ENCODE data around the gene NGLY1.
A peak's percentile ranks its signal among the peaks of the same experiment; 100 is the strongest.

Gene NGLY1, protein sequence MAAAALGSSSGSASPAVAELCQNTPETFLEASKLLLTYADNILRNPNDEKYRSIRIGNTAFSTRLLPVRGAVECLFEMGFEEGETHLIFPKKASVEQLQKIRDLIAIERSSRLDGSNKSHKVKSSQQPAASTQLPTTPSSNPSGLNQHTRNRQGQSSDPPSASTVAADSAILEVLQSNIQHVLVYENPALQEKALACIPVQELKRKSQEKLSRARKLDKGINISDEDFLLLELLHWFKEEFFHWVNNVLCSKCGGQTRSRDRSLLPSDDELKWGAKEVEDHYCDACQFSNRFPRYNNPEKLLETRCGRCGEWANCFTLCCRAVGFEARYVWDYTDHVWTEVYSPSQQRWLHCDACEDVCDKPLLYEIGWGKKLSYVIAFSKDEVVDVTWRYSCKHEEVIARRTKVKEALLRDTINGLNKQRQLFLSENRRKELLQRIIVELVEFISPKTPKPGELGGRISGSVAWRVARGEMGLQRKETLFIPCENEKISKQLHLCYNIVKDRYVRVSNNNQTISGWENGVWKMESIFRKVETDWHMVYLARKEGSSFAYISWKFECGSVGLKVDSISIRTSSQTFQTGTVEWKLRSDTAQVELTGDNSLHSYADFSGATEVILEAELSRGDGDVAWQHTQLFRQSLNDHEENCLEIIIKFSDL

DNA sequence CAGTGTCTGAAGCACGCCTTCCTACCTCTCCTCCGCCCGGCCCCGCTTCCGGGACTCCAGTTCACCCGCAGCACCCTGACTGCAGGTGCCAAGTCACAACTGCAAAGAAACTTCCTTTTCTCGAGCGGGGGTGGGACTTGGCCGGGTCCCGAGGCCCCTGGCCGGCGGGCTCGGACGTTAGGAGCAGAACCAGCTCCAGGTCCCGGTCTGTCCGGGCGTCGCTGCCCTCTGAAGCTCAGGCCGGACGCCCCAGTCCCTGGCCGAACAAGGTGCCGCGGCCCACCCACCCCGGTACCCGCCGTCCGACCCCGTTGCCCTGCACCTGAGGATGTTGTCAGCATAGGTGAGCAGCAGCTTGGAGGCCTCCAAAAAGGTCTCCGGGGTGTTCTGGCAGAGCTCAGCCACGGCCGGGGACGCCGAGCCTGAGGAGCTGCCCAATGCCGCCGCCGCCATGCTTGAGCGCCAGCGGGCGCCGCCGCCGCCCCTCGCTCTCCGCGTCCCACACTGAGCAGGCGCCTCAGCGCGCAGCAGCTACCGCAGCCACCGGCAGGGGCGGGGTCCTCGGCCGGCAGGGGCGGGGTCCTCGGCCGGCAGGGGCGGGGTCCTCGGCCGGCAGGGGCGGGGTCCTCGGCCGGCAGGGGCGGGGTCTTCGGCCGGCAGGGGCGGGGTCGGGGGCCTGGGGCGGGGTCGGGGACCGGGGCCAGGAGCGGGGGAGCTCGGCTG lies at the start of gene NGLY1:
Gene NGLY1, minus strand, starts transcription at position 506 of the 723 bp plus-strand sequence. Its CDS starts 53 bp downstream, at position 453.
- peak; percentile 47 to 72 for DNase-seq

DNA sequence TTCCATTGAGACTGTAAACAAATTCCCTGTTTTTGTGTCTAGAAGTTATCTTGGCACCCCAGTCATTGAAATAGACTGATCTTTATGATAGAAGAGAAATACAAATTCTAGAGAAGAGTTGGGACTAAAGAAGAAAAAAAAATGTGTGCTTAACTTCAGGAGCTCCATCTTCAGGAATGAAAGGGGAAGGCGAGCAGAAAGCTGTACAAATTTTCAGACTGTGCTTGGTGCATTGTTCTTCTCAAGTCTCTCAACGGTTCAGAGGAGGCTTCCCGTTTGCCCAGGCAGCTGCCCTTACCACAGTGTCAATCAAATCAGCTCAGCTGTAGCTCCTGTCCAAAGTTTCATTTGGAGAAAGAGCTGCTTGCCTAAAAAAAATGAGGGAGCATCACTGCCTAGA lies 48.3 kb upstream of the NGLY1 start:
- DNase-seq, result no peak

DNA sequence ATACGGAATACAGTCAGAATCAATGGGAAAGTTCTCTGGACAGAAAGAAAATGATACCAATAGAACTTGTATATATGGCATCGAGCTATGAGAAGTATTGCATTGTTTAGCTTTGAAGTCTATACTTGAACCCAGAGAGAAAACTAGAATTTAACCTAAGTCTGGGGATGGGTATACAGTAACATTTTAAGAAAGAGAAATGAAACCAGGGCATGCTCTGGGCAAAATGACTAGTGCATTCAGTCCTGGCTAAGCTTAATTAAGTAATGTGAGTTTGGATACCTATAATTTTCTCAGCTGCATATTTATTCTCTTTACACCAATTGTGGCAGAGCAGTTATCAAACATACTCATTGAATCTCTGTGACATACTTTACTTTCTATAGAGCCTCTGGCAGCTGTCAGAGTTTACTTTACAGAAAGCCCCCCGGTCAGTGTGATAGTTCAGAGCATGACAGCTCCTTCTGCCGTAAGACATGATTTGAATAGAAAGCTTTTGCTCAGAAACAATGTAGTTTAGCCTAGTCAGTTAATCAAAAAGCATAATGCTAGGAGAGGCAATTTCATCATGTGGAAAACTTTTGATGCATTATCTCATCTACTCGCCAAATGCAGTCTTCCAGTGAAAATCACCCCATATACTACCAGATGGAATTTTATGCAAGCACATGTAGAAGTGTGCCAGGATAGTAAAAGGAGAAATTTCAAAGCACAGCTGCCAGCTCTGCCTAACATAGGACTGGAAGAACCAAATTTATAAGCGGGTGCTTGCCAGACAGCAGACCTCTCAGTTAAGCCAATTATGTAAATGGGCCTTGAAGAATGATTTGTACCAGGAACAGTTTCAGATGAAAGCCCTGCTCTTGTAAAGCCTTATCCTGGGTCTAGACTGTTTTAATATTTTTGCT lies 47.4 kb upstream of the NGLY1 start:
- DNase-seq, result no peak

DNA sequence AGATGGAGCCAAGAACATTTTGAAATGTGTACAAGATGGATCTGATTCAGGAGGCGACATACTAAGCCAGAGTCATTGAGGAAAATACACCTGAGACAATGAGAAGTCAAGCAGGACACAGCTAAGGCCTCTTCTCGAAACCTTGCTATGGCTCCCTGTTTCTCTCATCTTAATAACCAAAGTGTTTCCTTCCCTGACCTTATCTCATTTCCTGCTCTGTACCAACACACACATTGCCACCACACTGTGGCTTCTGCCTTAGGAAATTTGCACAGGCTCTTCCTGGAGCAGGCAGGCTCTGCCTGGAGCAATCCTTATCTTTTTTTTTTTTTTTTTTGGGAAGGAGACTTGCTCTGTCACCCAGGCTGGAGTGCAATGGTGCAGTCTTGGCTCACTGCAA lies 43.3 kb upstream of the NGLY1 start:
- no peak for DNase-seq

DNA sequence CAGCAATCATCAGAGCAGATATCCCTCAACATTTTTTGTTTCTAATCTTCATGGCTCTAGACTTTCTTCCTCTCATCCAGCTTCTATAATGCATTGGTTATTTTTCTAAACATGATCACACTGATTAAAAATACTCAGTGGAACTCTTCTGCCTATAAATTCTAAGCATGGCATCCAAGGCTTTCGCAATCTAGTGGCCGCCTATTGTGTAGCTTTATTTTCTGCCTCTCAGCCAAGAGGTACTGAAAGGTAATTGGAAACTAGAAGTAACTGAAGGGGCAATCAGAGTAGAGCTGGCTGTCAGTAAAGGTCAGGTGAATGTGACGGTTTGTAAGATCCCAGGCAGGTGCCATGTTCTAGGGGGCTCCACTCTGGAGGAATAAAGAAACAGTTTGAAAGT lies 40.1 kb upstream of the NGLY1 start:
- DNase-seq, result no peak

DNA sequence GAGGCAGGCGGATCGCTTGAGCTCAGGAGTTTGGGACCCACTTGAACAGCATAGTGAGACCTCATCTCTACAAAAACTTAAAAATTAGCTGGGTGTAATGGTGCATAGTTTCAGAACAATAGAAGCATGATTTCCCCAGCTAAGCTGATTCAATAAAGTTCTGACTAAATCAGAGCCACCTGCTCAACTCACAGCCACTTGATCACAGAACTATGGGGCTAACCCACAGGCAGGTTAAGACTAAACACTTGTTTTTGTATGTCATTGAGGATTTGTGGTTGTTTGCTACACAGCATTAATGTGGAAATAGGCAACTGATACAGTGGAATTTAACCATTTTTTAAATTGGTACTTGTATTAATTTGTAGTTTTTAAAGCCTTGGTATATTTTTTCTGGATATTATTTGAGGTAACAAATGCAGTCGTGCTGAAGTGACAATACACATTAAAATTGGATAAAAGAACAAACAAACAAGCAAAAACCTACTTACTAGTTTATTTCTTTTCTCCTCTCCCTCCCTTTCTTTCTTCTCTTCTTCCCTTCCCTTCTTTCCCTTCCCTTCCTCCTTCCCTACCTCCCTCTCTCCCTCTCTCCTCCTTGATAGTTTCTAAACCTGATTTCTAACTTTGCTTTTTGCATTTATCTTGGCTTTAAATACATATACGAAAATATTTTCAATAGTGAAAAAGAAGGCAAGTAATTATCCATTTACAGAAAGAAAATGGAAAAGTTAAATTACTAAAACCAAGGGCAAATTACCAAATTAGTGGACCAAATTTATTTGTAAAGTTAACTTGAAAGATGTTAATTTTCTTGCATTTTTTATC lies 38.7 kb upstream of the NGLY1 start:
- no peak for DNase-seq

DNA sequence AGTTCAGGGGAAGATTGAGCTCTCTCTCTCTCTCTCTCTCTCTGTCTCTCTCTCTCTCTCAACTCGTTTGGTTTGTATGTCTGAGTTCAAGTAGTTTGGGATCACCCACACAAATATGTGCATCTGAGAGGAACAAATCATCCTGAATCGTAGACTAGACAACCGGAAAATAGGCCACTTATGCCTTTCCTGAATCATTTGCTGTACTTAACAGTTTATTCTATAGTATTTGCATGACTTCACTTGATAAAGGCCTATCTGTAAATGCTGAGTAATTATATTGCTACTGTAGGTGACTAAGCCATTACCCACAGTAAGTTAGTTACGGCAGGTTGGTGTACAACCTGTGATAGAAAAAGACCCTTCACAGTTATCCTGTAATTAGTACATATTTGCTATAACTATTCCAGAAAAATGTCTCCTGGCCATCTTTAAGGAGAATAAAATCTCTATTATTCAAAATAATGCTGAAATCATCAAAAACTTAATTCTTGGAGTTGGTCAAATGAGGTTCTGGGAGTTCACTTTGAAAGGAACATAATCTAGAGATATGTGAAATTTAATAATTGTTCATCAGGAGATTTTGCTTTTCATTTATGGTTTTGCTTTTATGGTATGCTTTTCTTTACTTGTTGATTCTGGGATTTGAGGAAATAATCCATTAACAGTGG lies 37.7 kb upstream of the NGLY1 start:
- no peak for DNase-seq

DNA sequence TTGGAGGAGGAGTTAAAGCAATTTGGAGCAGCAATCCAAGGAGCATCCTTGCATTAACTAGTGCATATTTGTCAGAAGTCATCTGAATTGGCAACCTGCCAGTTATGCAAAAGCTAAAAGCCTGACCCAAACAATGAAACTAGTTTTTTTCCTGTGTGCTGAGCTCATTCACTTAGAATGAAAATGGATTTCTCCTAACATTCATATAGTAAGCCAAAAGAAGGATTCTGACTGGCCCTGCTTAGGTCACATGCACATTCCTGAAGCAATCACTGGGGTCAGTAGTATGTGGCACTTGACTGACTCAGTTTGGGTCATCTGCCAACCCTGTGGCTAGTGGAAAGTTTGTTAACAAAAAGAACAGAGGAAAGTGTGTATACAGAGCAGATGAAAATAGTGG lies 37.1 kb upstream of the NGLY1 start:
- DNase-seq, result no peak

DNA sequence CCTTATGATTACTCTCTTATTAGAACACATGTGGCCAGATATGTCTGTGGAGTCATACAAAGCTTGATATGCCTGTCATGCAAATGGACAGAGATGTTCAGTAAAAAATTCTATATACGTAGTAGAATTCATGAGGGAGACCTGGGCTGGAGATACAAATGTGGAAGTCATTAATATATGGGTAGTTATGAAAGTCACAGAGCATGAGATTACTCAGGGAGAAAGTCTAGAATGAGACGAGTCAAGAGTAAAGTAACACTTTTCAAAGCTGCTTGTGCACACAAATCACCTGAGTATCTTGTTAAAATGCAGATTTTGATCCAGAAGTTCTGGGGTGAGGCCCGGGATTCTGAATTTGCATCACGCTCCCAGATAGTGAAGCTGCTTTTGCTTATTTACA lies 35.1 kb upstream of the NGLY1 start:
- DNase-seq, result no peak

DNA sequence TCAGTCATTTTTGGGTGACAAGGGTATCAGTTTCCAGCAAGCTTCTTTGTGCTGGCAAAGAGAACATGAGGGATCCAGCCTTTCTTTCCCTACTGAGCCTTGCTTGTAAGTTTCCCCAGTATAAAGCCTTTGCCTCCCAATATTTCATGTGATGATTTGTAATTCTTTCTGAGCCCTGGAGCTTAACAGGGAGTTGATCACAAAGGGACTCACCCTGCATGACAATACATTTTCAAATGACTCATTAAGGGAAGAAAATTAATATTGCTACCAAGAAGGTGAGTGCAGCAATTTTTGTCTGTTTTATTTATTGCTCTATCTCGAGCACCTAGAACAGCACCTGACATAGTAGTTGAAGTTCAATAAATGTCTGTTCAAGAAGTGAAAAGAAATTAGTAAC lies 34.4 kb upstream of the NGLY1 start:
- DNase-seq, result no peak

DNA sequence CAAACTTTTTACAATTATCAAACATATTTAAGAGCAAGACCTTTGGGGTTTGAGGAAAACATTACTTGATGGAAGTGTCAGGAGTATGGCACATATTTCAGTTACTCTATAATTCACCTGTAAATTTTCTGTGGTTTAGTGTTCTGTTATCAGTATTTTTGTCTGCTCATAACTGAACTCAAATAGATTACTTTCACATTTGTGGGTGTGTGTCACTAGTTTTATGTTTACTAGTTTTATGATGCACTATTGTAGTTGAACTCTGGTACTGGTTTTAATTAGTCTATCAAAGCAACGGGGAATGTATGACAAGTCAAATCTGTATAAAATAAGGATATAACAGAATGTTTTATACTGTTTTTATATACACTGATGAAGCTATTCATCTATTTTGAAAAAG lies 33.9 kb upstream of the NGLY1 start:
- DNase-seq, result no peak

DNA sequence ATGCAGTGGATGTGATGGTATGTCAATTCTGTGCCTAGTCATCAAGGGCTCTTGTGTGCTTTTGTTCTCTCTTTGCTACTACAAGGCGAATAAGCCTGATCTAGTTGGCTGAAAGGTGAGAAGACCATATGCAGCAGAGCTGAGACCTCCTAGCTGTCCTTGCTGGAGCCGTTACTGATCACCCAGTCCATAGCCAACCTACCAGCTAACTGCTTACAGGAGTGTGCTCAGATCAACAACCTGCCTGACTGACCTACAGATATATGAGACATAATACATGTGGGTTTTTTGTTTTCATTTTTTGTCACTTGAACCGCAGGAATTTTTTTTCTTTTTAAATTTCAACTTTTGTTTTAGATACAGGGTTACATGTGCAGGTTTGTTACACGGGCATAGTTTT lies 29.4 kb upstream of the NGLY1 start:
- no peak for DNase-seq

DNA sequence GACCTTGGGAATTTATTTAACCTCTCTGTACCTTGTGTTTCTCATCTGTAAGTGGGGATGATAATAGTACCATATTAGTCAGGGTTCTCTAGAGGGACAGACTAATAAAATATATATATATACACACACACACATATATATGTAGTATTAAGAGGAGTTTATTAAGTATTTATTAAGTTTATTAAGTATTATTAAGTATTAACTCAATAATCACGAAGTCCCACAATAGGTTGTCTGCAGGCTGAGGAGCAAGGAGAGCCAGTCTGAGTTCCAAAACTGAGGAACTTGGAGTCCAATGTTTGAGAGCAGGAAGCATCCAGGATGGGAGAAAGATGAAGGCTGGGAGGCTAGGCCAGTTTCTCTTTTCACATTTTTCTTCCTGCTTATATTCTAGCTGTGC lies 21.4 kb upstream of the NGLY1 start:
- no peak for DNase-seq

DNA sequence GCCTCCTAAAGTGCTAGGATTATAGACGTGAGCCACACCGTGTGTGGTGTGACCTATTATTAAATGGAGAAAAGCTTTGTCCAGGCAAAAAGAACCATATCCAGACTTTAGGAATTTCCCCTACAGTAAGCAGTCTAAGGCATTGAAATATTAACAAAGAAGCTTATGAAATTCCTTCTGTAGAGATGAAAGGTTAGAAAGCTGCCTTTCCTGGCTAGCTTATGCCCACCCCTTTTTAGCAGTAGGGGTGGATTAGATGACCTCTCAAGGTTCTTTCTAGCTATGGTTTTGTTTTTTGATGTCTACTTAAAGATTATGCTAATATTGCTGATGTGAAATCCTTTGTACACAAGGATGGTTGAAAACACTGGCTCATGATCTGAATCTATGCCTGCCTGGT lies 20.6 kb upstream of the NGLY1 start:
- DNase-seq, result no peak

DNA sequence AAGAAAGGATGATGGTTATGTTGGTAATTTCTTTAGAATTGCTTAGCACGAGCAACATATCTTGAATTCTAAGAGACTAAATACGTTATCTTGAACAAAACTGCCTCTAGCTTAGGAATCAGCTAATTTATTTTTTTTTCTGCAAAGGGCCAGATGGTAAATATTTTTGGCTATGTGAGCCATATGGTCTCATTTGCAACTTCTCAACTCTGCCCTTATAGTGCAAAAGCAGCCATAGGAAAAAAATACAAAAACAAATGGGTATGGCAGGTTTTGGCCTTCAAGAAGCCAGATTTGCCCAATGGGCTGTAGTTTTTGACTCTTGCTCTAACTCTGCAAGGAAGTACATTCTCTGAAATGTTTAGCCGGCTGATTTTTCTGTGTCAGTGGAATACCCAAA lies 18.5 kb upstream of the NGLY1 start:
- no peak for DNase-seq

DNA sequence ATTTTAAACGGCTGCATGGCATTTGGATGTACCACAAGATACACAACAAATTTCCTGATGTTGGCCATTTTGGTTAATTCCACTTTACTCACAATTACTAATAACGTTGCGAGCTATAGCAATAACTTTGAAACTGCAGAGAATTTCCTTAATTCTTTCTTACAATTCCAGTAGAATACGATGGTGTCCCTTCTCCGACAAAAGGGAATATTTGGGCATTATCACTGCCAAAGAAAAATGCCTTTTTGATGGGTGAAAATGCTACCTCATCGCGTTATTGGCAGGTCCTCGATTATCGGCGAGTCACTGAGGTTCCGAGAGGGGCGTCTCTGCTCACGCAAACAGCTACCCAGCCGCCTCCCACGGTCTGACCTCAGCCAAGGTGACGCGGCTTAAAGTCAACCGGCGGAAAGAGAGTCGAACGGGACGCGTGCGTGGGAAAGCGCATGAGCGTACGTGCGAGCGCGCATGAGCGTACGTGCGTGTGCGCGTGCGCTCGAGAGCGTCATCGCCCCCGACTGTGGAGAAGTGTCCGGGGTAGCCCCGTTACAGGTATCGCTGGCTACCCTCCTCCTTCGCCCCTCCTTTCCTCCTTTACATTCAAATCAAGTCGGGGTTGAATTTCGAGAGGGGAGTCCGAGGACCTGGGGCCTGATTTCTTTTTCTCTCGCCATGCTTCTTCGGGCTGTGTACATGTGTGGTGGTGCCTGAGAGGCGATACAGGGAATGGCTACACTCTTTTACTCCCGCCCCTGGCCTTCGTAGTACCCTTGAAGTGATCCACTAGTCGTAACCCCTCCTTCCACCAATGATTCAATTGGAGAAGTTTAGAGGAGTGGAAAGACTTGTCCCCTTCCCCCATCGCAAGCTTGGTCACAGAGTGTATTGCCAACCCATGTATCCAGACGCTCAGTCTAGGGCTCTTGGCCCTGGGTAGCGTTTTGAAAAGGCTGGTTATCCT lies 6.6 kb upstream of the NGLY1 start, which contains the start of gene OXSM:
Gene OXSM, plus strand, starts transcription at position 495 of the 961 bp plus-strand sequence. CDS start 931 bp downstream, outside the sequence.
- peak; percentile 89 to 91 for DNase-seq

DNA sequence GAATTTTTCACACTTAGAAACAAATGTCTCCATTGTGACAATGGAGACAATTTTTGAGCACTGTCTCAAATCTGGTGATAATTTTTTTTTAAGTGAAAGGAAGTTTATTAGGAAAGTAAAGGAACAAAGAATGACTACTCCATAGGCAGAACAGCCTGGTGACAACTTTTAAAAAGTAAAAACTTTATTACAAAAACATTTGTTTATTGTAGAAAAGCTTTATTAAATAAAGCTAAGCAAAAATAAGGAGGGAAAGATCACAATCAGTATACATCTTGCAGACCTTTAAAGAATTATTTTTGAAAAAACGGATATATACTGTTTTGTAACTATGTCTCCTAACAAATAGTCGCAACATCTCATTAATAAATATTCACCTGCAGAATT lies 6.0 kb upstream of the NGLY1 start:
- no peak for DNase-seq

DNA sequence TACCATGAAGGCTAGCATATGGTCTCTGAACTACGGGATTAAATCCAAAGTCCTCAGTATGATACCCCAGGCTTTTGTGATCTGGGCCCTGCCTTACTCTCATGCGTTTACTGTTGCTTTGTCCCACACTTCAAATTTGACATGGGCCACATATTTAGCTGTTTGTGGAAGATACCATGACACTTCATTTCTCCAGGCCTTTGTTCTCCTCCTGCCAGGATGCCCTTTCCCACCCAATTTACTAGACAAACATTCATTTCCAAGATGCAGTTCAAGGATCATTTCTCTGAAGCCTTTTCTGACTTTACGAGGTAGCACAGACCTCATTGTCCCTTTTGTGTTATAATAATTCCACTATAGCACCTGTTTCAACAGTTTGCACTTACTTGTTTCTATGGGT lies 4.4 kb upstream of the NGLY1 start:
- DNase-seq, result no peak

DNA sequence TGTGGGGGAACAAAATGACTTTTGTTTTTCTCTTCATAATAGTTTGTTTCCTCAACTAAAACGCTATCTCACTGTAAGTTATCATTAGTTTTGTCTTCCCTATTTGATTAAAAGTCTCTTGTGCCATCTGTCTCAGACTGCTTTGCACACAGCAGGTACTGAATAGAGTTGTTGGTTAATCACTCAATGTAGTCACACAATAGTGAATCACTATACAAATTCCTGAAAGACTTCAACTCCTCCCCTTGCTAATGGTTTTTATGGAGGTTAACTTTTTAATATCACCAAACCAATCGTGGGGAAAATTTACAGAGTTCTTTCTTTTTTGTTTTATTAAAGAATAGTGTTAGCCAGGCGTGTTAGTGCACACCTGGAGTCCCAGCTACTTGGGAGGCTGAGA lies 2.6 kb upstream of the NGLY1 start:
- DNase-seq, result no peak

DNA sequence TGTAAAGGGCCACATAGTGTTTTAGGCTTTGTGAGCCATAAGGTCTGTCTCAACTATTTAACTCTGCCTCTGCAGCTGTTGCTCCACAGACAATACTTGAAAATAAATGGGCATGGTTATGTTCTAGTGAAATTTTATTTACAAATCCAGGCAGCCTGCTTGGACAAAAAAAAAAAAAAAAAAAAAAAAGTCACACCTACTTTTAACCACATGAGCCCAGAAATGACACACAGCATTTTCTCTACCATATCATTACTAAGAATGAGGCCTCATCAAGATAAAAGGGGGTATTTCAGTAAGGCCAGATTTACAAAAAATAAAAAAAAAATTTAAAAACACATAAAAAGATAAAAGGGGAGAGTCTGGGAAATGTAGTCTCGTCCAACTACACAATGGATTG lies 1.7 kb upstream of the NGLY1 start:
- DNase-seq, result no peak
